Smooth muscle cell of the brain vasculature (primary cell): ENCODE results near the gene FRYL.
"Not testable (repeated sequence)": the region's sequence is repeated elsewhere in the genome, so short reads cannot be mapped to it uniquely, and the experiment has no call there.

Source experiments
- DNase-seq: peaks from one replicate; pipeline ENCODE4 v3.0.0-alpha.2; 2012; ENCODE audit warnings: low read depth, low spot score

Gene FRYL

DNA sequence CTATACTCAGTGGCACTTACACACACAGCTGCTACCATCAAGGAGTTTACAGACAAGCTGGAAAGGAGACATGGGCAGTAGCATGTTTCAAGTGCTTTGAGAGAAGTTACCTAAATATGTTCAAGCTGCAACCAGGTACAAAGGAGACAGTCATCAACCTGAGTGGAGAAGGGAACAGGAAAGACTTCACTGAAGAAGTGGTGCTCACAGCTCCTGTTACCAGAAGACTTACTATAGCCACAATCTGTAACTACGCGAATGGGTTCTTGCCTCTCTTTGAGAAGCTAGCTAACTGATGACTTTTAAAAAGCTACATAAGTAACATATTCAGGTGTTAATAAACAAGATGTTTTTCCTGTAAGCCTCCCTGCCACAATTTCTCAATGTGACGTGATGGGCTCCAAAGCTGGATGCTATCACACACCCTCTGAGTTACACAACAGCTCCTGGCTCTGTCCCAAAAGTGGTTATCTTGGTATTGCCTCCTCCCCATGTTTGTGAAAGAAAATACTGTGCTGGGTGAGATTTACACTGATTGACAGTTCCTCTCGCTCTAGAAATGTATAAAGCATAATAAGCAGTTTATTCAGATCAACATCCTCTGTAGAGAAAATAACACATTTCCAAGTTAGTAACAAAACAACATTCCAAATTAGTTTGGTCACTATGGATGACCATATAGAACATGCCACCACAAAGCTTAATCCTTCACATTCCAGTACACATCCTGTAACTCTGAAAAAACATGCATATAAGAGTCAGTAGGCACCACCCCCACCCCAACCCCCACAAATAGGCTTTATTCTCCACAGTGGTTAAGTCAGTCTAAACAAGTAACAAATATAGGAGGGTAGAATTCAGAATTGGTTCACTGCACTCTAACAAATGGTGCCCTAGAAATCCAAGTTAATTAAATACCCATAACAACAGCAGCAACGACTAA is 81.8 kb downstream of the FRYL start:
- DNase-seq: peak; percentile 45

DNA sequence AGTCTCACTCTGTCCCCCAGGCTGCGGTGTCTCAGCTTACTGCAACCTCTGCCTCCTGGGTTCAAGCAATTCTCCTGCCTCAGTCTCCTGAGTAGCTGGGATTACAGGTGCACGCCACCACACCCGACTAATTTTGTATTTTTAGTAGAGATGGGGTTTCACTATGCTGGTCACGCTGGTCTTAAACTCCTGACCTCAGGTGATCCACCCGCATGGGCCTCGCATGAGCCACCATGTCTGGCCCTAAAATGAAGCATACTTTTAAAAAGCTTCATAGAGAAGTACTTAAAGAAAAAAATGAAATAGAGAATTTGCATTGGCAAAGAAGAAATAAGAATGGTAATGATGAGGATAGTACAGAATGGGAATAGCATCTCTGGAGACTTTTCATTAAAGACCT is 82.6 kb downstream of the FRYL start:
- not testable (repeated sequence) for DNase-seq

DNA sequence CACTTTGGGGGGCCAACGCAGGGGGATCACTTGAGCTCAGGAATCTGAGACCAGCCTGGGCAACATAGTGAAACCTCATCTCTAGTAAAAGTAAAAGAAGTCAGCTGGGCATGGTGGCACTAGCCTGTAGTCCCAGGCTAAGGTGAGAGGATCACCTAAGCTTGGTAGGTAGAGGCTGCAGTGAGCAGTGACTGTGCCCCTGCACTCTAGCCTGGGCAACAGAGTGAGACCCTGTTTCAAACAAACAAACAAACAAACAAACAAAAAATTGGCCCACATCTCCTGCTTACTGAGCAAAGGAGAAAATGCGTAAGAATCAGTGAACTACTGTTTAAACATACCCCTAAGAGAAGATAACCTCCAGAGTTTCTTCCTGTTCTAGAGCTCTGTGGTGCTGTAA is 85.3 kb downstream of the FRYL start:
- no peak for DNase-seq

DNA sequence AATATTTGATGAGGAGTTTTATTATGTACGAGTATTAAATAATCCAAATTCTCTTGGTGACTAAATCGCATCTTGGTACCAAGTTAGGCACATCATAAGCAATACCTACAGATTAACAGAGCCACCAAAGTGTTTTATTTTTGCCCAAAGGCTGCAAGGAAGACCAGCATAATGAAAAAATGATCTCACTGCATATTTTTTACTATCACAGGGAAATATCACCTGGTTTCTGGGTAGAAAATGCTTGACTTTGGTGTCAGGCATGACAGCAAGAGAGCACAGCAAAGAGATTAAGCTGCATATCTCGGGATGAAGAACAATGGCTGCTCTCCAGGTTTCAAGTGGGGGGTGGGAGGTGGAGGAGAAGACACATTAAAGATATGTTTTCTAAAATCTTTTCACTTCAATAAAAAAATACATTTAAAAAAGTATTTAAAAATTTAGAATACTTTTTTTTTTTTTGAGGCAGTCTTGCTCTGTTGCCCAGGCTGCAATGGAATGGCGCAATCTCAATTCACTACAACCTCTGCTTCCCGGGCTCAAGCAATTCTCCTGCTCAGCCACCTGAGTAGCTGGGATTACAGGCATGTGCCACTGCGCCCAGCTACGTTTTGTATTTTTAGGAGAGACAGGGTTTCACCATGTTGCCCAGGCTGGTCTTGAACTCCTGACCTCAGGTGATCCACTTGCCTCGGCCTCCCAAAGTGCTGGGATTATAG is 86.1 kb downstream of the FRYL start:
- DNase-seq: no peak

DNA sequence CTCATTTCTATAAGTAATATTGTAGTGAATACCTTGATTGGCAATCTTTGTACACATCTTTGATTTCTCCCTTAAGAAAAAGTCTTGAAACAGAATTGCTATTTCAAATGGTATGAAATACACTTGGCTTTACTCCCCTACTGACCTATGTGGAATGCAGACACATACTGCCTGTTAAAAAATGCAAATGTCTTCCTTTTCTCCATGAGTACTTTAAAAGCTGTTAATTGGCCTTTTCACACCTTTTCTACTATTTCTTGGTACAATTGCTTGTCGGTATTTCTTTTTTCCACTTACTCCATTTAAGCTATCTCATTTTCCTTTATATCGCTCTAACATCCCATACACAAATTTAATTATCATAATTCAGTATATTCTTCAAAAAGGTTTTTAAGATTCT is 87.2 kb downstream of the FRYL start:
- DNase-seq: no peak

DNA sequence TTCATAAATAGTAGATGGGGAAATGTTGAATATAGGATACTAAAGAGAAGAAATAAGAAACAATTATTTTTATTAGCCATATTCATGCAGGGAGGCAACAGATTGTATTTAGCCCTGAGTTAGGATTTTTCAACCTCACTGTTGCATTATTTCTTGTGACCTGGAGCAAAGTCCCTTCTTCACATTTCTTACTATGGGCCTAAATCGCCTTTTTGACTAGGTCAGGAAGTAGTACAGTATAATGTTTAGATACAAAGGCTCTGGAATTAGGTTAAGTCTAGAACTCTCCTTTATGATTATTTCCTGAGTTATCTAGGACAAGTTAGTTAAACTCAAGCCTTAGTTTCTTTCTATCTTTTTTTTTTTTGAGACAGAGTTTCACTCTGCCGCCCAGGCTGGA is 88.0 kb downstream of the FRYL start:
- no peak for DNase-seq

DNA sequence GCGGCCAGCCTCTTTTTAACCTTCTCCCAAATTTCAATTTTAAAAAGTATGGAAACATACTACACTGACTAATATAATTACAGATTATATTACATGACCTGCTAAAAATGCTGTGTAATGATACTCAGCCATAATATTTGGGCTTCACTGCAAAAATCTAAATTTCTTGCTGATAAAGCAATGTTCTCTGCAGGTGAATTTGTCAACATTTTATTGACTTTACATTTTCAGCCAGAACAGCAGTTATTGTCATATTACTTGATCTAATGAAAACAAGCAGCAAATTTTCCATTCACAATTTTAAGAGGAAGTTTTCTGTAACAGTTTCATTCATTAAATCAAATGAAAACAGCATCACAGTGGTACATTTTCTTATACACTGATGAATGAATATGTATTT is 91.1 kb downstream of the FRYL start:
- DNase-seq: no peak

DNA sequence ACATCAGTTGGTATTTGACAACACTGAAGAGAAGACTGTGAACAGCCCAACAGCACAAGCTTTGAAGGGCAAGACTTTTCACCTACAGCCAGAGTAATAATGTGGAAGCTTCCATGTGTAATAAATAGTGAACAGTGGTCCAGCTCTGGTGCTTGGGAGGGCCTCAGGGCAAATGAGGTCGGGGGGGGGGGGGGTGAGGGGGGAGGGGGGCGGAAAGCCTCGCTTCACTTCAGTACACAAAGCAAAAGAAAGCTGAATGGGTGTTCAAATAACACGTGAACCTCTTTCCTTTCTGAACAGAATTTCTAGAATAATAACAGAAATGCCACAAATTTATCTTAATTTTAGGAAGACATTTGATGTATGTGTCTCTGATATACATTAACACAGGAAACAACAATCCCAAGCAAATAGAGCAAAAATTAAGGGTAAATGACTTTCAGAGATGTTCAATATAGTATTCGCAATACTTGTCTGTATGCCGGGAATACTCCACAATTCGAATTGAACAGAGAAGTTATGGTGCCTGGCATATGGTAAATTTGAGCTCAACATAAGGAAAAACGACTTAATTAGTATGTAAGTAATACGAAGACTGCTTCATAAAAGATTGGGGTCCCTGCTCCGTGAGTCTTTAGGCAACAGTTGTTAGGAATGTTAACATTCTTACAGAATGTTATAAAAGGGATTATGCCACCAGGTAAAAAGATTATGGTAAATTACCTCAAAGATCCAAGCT is 92.6 kb downstream of the FRYL start:
- no peak for DNase-seq

DNA sequence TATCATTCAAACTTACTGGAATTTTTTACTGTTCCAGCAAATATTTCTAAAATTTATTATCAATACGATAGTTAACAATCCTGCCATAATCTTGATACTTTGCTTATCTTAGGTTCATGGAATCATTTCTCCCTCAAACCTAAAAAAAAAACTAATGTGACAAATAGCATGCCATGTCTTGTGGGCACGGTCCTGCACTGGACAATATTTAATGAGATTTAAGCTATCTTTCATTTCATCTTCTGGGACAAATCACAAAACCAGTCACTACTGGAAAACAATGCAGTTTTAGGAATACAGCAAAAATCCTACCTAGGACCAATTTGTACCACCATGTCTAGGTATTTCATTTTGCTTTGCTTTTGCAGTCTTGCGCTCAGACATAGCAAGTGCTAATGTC is 93.7 kb downstream of the FRYL start:
- no peak for DNase-seq

DNA sequence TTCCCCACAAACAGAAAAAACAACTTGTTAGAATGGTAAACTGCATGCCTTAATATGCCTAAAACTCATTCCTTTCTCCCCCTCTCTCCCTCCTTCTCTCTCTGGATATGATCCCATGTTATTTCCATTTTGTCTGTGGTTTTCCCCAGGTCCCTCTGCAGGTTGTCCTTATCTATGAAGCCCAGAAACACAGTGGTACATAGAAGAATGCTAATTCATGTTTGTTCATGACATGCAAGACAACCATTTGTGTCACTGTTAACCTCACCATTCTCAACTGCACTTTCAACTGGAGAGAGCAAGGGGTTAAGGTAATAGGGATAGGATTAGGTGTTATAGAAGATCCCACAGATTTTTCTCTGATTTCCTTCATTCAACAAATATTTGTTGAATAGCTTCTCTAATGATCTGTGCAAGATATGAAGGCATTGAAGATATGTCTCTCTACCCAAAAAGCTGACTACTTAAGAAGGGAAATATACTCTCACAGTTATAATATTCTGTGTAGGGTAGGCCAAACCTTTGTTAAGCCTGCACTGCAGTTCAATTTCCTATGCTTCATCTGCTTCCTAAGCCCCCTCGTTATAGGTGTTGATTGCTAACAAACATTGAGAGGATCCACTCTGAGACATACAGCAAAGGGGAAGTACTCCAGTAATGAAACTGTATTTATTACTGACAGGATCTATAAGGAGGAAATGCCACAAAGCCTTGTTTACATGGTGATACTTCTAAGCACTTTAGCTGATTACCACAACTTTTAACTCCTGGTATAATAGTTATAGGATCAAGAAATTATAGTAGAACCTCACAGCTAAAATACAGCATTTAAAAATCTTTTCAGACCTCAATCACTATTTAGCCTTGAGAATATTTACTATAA is 96.1 kb downstream of the FRYL start:
- DNase-seq: no peak

DNA sequence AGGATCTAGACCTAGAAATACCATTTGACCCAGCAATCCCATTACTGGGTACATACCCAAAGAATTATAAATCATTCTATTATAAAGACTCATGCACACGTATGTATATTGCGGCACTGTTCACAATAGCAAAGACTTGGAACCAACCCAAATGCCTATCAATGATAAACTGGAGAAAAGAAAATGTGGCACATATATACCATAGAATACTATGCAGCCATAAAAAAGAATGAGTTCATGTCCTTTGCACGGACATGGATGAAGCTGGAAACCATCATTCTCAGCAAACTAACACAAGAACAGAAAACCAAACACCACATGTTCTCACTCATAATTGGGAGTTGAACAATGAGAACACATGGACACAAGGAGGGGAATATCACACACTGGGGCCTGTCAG is 97.2 kb downstream of the FRYL start:
- DNase-seq: not testable (repeated sequence)

DNA sequence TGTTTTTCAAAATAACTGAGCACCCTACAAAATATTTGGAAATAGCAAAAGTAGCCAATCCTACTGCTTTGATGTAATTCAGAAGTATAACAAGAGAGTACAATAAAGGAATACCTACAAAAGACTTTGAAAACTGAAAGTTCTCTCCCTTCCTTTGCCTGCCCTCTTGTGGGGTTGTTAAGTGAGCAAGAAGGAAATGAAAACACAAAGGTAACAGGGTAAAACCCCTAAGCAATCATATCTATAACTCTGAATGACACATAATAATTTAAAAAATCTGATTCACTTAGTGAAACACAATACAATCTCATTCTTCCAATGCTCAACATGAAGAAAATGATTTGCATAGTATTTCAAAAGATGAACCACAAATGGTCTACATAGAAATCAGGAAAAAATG is 98.2 kb downstream of the FRYL start:
- DNase-seq: no peak

DNA sequence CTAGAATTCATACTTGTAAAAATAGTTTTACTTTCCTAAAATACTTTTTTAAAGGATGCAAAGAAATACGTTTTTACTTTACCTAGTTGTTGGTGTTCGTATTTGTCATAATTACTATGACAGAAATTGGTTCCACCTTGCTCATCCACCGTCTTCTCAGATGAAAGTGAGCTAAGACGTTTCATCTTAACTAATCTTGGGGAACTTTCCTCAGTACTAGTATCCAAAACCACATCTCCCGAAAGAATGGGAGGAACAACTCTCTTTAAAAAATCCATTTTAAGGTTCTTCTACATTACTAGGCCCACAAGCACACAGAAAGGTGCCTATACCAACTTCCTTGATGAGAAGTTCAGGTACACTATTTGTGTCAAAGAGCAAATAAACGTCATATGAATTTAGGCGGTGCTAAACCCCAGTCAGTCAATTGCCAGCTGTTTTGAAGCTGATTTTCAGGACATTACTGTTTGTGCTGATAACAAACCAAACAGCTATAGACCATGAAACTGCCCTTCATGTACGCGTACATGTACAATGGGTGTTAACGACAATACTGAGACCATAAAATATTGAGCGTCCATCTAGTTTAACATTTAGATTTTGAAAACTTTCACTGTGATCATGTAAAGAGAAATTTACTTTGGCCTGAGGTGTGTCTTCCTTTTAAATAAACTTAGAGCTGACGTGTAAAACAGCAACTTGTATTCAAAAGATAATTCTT is 99.1 kb downstream of the FRYL start:
- DNase-seq: no peak

DNA sequence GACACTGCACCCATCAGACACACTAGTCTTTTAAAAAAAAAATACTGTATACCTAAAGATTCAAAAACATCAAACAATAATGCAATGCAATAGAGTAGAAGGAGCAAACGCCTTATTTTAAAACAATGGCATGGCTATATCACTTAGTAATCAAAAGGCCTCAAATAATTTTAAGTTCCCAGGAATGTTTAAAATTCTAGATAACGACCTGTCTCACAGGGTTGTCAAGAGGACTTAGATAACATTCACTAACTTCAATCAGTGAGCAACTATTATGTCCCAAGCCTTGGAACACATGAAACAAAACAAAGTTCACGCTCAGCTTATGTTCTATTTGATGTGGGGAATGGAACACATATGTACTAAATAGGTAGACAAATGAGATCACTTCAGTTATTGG is 106.5 kb downstream of the FRYL start:
- no peak for DNase-seq

DNA sequence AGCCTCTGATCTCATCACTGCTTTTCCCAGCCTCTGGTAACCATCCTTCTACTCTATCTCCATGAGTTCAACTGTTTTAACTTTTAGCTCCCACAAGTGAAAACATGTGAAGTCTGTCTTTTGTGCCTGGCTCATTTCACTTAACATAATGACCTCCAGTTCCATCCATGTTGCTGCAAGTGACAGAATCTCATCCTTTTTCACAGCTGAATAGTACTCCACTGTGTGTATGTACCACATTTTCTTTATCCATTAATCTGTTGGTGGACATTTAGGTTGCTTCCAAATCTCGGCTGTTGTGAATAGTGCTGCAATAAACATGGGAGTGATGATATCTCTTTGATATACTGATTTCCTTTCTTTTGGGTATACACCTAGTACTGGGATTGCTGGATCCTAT is 109.5 kb downstream of the FRYL start:
- DNase-seq: no peak

DNA sequence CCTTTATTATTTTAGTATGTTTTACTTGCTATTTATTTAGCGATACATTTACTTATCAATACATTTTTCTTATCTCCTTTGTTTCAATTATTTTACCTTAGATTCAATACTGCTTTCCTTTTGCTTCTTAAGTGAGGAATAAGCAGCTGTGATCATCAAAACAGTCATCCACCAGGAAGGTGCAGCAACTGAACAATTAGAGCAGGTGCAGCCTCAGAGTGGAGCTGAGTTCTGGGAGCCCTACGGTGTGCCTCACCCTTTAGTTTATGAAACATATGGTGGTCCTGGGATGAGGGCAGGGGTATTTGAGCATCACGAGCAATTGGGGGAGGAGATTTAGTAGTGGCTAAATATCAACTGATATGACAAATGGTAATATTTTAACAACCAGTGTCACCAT is 111.0 kb downstream of the FRYL start:
- no peak for DNase-seq

DNA sequence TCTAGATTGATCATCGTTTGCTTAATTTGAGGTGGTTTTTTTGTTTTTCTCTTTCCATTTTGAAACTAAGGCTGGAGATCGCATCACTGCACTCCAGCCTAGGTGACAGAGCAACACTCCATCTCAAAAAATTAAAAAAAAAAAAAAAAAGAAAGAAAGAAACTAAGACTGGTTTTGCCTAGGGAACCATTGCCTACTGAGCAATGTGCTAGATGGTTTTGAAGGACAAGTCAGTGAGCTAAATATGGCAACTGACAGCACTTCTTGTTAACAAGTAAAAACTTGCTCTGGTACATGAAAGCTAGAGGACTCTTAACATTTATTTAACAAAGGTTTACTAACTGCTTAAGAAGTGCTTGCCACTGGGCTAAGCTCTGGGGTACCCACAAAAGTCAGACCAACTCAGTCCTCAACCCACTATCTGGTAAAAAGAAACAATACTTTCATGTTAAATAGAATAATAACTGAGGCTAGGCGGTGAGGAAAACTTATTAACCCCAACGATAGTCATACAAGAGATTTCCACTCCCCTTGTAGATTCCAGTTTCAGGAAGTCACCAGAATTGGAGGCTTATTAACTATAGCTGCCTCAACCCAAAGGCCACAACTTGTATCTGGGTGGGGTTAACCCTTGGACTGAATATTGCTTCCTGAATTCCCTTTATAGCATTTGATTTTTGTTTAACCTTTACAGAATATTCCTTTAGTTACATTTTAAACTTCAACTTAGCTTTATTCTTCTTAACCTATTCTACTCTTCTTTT is 111.6 kb downstream of the FRYL start:
- DNase-seq: no peak

DNA sequence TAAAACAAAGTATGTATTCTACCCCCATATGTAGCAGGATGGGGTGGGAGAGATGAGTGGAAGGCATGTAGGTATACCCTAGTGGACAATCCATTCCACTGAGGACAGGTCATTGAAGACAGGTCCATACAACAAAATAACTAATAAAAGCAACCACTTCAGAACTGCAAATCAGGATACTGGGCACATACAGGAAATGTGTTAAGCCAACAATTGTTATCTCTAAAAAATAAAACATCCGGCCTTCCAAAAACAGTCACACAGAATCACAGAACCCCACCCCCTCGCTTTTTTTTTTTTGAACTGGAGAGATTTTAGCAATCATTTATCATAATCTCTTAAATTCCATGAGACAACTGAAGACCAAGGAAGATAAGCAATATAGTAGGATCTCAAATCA is 112.9 kb downstream of the FRYL start:
- DNase-seq: no peak

DNA sequence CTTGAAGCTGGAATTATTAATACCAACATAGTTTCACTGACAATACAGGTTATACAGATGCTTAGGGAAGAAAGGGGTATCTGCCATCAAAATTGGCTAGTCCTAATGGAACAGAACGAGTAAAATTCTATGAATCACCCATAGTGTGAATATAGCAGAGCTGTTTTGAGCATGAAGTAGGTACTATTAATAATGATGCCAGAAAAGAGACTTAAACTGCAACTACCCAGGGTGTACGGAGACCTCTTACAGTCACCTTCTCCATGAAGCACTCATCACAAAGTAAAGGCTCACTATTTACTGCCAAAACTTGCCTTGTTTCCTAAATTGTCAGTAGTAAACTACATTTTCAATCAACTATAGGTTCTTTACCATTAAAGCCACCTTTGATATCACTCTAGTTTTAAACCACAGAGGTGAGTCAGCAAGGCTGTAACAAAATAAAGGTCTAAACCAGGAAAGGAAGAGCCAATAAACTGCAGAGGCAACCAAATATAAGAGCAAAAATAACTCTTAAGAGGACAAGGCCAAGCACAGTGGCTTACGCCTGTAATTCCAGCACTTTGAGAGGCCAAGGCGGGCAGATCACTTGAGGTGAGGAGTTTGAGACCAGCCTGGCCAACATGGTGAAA is 114.4 kb downstream of the FRYL start:
- no peak for DNase-seq
